ENCODE results near the gene PTP4A1.

PTP4A1 gene

GRCh38 chr6:63526931-63527330 is 45.3 kb upstream of the PTP4A1 start:
- H3K27ac ChIP-seq (ENCODE audit: low read length) = no peak overlapping the region
- H3K79me2 ChIP-seq (ENCODE audit: low read length) = no peaks in the 10 kb centered on the region
- H3K36me3 ChIP-seq (replicated peaks; ENCODE audit: low read depth, low read length) = no peaks in the 10 kb centered on the region
- no peaks in the 10 kb centered on the region for H4K20me1 ChIP-seq (ENCODE audit: insufficient read depth, low read length)
- peaks cover 26% of the 10 kb centered on the region for H3K4me1 ChIP-seq (ENCODE audit: low read length)
- H3K9ac ChIP-seq (ENCODE audit: low read length) = no peak overlapping the region
- no peak overlapping the region for H3K4me3 ChIP-seq (ENCODE audit: low read length)
- no peak overlapping the region for H2AFZ ChIP-seq (ENCODE audit: low read depth, low read length)
- H3K9me3 ChIP-seq (ENCODE audit: insufficient read depth, low read length) = no peaks in the 10 kb centered on the region
- TF ChIP-seq EZH2phosphoT487 (IDR thresholded peaks at IDR 0.05; ENCODE audit: low read depth) = no peak
- no peak for TF ChIP-seq CTCF (IDR thresholded peaks at IDR 0.05; ENCODE audit: low read depth, low read length)
- no peak overlapping the region for H3K4me2 ChIP-seq (ENCODE audit: low read length)
- peaks cover 27% of the 10 kb centered on the region for H3K27me3 ChIP-seq (ENCODE audit: low read depth, low read length)

- Histone ChIP-seq H3K27ac (ENCODE audit: low read length) (no peak overlapping the region), H3K27me3 (ENCODE audit: low read depth, low read length) (peaks cover 20% of the 10 kb centered on the region), H4K20me1 (ENCODE audit: insufficient read depth, low read length) (no peaks in the 10 kb centered on the region), H3K9ac (ENCODE audit: low read length) (no peak overlapping the region), H2AFZ (ENCODE audit: low read depth, low read length) (no peak overlapping the region), H3K4me2 (ENCODE audit: low read length) (peak overlapping the region; percentile 4; the same call in 1 of the 2 replicates), H3K79me2 (ENCODE audit: low read length) (no peaks in the 10 kb centered on the region), H3K36me3 (replicated peaks; ENCODE audit: low read depth, low read length) (no peaks in the 10 kb centered on the region), H3K4me1 (ENCODE audit: low read length) (peaks cover 26% of the 10 kb centered on the region), H3K9me3 (ENCODE audit: insufficient read depth, low read length) (no peaks in the 10 kb centered on the region), H3K4me3 (ENCODE audit: low read length) (no peak overlapping the region)
- TF ChIP-seq CTCF (IDR thresholded peaks at IDR 0.05; ENCODE audit: low read depth, low read length) (no peak), EZH2phosphoT487 (IDR thresholded peaks at IDR 0.05; ENCODE audit: low read depth) (no peak)
These were observed 44.4 kb upstream of the PTP4A1 start for GRCh38 chr6:63527658-63528514.

- Histone ChIP-seq H3K4me3 (ENCODE audit: low read length) (peak overlapping the region; percentile 10; the same call in 1 of the 2 replicates), H3K27me3 (ENCODE audit: low read depth, low read length) (peaks cover 20% of the 10 kb centered on the region), H2AFZ (ENCODE audit: low read depth, low read length) (no peak overlapping the region), H3K79me2 (ENCODE audit: low read length) (no peaks in the 10 kb centered on the region), H4K20me1 (ENCODE audit: insufficient read depth, low read length) (no peaks in the 10 kb centered on the region), H3K36me3 (replicated peaks; ENCODE audit: low read depth, low read length) (no peaks in the 10 kb centered on the region), H3K9ac (ENCODE audit: low read length) (no peak overlapping the region), H3K27ac (ENCODE audit: low read length) (no peak overlapping the region), H3K4me1 (ENCODE audit: low read length) (peaks cover 26% of the 10 kb centered on the region), H3K4me2 (ENCODE audit: low read length) (peak overlapping the region; percentile 50), H3K9me3 (ENCODE audit: insufficient read depth, low read length) (no peaks in the 10 kb centered on the region)
- no peak for TF ChIP-seq EZH2phosphoT487 (IDR thresholded peaks at IDR 0.05; ENCODE audit: low read depth)
- no peak for TF ChIP-seq CTCF (IDR thresholded peaks at IDR 0.05; ENCODE audit: low read depth, low read length)
These were observed 42.8 kb upstream of the PTP4A1 start for GRCh38 chr6:63529498-63529897.

GRCh38 chr6:63530182-63530581 is 42.1 kb upstream of the PTP4A1 start:
- Histone ChIP-seq H4K20me1 (ENCODE audit: insufficient read depth, low read length) (no peaks in the 10 kb centered on the region), H3K79me2 (ENCODE audit: low read length) (no peaks in the 10 kb centered on the region), H3K27me3 (ENCODE audit: low read depth, low read length) (peaks cover 20% of the 10 kb centered on the region), H3K9ac (ENCODE audit: low read length) (no peak overlapping the region), H3K4me2 (ENCODE audit: low read length) (peak overlapping the region; percentile 50; the same call in 1 of the 2 replicates), H2AFZ (ENCODE audit: low read depth, low read length) (no peak overlapping the region), H3K27ac (ENCODE audit: low read length) (no peak overlapping the region), H3K4me1 (ENCODE audit: low read length) (peaks cover 22% of the 10 kb centered on the region), H3K36me3 (replicated peaks; ENCODE audit: low read depth, low read length) (no peaks in the 10 kb centered on the region), H3K9me3 (ENCODE audit: insufficient read depth, low read length) (no peaks in the 10 kb centered on the region), H3K4me3 (ENCODE audit: low read length) (no peak overlapping the region)
- TF ChIP-seq CTCF (IDR thresholded peaks at IDR 0.05; ENCODE audit: low read depth, low read length) (no peak), EZH2phosphoT487 (IDR thresholded peaks at IDR 0.05; ENCODE audit: low read depth) (no peak)
